Heart left ventricle (tissue), 16 donors: Measurements from ENCODE around the gene CTTNBP2. TPM values are rescaled to one million over a fixed set of nuclear protein-coding genes. Genes with fewer than 3 reads are reported as not detected.

Source experiments
- ATAC-seq, 4 donors: fragments of 200-7000 bp; cut with Tn5 transposase; one replicate each; pipeline ENCODE4 v1.9.1; 2020 to 2022; ENCODE audit warnings: moderate library complexity in 4 of 4, mild to moderate bottlenecking in 3 of 4, moderate number of reproducible peaks in 1 of 4
- DNase-seq, 5 donors: peaks; one replicate each; pipeline ENCODE4 v3.0.0-alpha.2; 2020
- H3K27ac ChIP-seq, 12 donors: fragments of 200-600 bp; sonication (generic) in 4 of 12; one replicate each; pipeline versions ENCODE4 v1.5.0 to v1.8.0; 2016 to 2022; ENCODE audit warnings: mild to moderate bottlenecking in 2 of 12
- H3K27me3 ChIP-seq, 9 donors: fragments of 200-600 bp; sonication (generic) in 2 of 9; one replicate each; pipeline versions ENCODE4 v1.5.1 to v1.8.0; 2016 to 2022; ENCODE audit warnings: mild to moderate bottlenecking in 3 of 9
- H3K36me3 ChIP-seq, 9 donors: fragments of 200-600 bp; sonication (generic) in 2 of 9; one replicate each; pipeline versions ENCODE4 v1.5.0 to v1.8.0; 2018 to 2022; ENCODE audit warnings: mild to moderate bottlenecking in 2 of 9
- H3K4me1 ChIP-seq, 12 donors: fragments of 200-600 bp; sonication (generic) in 4 of 12; one replicate each; pipeline versions ENCODE4 v1.5.0 to v1.8.0; 2016 to 2022; ENCODE audit warnings: mild to moderate bottlenecking in 3 of 12
- H3K4me3 ChIP-seq, 12 donors: fragments of 200-600 bp; sonication (generic) in 4 of 12; one replicate each; pipeline versions ENCODE4 v1.5.0 to v1.8.0; 2017 to 2022; ENCODE audit warnings: mild to moderate bottlenecking in 9 of 12, moderate library complexity in 4 of 12
- H3K9me3 ChIP-seq, 12 donors: fragments of 200-600 bp; sonication (generic) in 4 of 12; one replicate each; pipeline versions ENCODE4 v1.5.0 to v1.8.0; 2016 to 2022; ENCODE audit warnings: mild to moderate bottlenecking in 1 of 12
- POLR2A ChIP-seq, 2 donors: fragments of 450-650 bp; IDR thresholded peaks; one replicate each; pipeline ENCODE4 v1.6.1; 2017; ENCODE audit warnings: antibody characterized with exemption in 2 of 2, mild to moderate bottlenecking in 2 of 2, moderate library complexity in 2 of 2
- WGBS, 4 donors: extraction: QIAGEN DNeasy Blood & Tissue Kit in 2 of 4; methylation state at CpG; one replicate each; pipeline versions ENCODE4 v1.1.5 to v1.1.7; 2013 to 2018; 5-methylcytosine and 5-hydroxymethylcytosine counted together
- intact Hi-C, 10 donors: fragments of 100-400 bp; cut with DNase I; formaldehyde crosslinking; loops; one replicate each; pipeline versions ENCODE4 v1.11.1 to v1.14.2; 2022
- polyA plus RNA-seq, 2 donors: library from polyadenylated mRNA; stranded (reverse); fragments of 200-250 nt; gene quantifications; one replicate each; pipeline ENCODE4 v1.2.3, GENCODE V29; 2013
- total RNA-seq, 9 donors: library from RNA; depleted of rRNA in 2 of 9; stranded (reverse); fragments of >200 nt in 2 of 9; fragmentation: NEBNext Ultra II Directional in 3 of 9; extraction: Animal tissue kit (Norgen Biotek cat#: 25700) in 3 of 9; gene quantifications; one replicate each; pipeline versions ENCODE4 v1.1.0 to v1.2.4, GENCODE V29; 2016 to 2023
- TF ChIP-seq, protein P1 (sequence below), 12 donors: fragments of 200-600 bp; sonication (generic) in 4 of 12; IDR thresholded peaks; one replicate each; pipeline versions ENCODE4 v1.5.0 to v1.8.0; 2018 to 2022; ENCODE audit warnings: antibody characterized with exemption in 12 of 12, mild to moderate bottlenecking in 5 of 12
- donor health status: ischemic (EF 13 %, LVEDD 7.1; RV severe dilation, severe dysfunction).
- donor health status: healthy with polysubstance abuse.
- donor health status: DM: no; HTN: yes; CAD: no.
- donor health status: DM: no; HTN: no; CAD: no.
- donor health status: ischemic (EF 25% LVEDD 6.9; RV normal size, moderate dysfunction).
- donor health status: ischemic (EF 25% LVEDD 5.7; RV mildly dilated, moderate dysfunction).
- donor health status: healthy.
- donor health status: DM: yes; HTN: yes; CAD: no.
- donor health status: ischemic (EF 35%, LVEDD 5.7; RV mildly dilated, moderate dysfunction).
- donor health status: nonischemic (EF 11% LVEDD 7.7; RV severe dilation, severe dysfunction).
- donor health status: DM: yes; HTN: yes; CAD: no.
- donor health status: PGD.
- donor health status: ischemic (EF 29% LVEDD 5.4; RV normal size, mild dysfunction).
- donor health status: nonischemic (EF 23%, LVEDD 6.1; RV moderate dilation, normal function).

CTTNBP2 gene
- total and polyA plus RNA-seq, 11 donors, result 0.31 to 3.9 (median 0.76) TPM

DNA sequence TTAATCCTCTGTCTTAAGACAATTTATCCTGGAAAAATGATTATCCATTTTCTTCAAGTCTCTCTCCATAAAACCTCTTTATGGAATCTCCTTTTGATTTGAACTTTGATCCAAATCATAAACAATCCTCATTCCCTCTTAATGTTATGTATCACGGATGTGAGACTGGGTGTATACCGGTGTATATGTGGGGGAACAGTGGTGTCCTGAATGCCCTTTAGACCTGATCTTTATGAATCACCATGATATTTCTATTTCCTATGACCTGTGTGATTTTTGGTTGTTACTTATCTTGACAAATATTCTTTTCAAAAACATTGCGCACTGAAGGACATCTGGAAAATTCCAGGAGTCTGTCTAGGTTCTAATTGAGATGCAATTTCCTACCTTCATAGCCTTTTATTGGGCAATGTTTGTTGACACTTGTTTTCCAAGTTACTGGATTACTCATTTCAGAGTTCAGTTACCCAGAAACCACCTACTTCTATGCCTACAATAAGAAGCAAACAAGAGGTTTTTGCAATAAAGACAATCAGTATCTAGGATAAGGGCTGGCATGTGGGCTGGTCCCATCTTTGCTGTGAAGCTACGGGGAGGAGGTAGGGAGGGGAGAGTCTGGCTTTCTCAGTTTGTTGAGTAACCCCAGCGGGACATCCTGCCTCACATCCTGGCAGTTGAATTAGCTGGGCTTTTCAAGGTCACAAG is 190.4 kb downstream of the CTTNBP2 start:
- DNase-seq (no peak), ATAC-seq (no peak)
- Histone ChIP-seq H3K27me3 (peaks cover 0 to 6% (median 0%) of the 10 kb centered on the region in 9 donors), H3K36me3 (no peaks in the 10 kb centered on the region), H3K27ac (no peak overlapping the region), H3K4me3 (no peak overlapping the region), H3K9me3 (no peaks in the 10 kb centered on the region), H3K4me1 (no peaks in the 10 kb centered on the region)
- TF ChIP-seq, protein P1, sequence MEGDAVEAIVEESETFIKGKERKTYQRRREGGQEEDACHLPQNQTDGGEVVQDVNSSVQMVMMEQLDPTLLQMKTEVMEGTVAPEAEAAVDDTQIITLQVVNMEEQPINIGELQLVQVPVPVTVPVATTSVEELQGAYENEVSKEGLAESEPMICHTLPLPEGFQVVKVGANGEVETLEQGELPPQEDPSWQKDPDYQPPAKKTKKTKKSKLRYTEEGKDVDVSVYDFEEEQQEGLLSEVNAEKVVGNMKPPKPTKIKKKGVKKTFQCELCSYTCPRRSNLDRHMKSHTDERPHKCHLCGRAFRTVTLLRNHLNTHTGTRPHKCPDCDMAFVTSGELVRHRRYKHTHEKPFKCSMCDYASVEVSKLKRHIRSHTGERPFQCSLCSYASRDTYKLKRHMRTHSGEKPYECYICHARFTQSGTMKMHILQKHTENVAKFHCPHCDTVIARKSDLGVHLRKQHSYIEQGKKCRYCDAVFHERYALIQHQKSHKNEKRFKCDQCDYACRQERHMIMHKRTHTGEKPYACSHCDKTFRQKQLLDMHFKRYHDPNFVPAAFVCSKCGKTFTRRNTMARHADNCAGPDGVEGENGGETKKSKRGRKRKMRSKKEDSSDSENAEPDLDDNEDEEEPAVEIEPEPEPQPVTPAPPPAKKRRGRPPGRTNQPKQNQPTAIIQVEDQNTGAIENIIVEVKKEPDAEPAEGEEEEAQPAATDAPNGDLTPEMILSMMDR (IDR thresholded peaks at IDR 0.05), result no peak
- TF ChIP-seq POLR2A (IDR thresholded peaks at IDR 0.05), result no peak
- 65 to 79% (median 67%) methylated on average over 5 of the region's 5 CpGs for WGBS, 4 donors
- intact Hi-C loops, result no loop called here

DNA sequence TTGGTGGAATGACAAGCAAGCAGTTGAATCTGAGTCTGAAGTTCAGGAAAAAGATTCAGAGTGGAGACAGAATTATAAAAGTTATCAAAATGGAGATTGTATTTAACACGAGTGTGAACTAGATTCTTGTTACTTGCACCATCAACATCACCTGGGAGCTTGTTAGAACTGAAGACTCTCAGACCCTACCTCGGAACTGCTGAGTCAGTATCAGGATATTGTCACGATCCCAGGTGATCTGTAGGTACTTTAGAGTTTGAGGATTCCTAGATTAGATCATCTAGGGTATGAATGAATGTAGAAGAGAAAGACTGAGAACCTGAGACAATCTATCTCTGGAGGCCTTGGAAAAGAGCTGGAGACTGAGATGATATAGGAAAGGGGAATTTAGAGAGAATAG is 194.1 kb downstream of the CTTNBP2 start:
- TF ChIP-seq POLR2A (IDR thresholded peaks at IDR 0.05), result no peak
- TF ChIP-seq, protein P1 (IDR thresholded peaks at IDR 0.05), result no peak
- 74 to 88% (median 82%) methylated on average over 3 of the region's 3 CpGs for WGBS, 4 donors
- Histone ChIP-seq H3K27me3 (peaks cover 0 to 6% (median 0%) of the 10 kb centered on the region in 9 donors), H3K4me1 (no peaks in the 10 kb centered on the region), H3K36me3 (no peaks in the 10 kb centered on the region), H3K9me3 (no peaks in the 10 kb centered on the region), H3K4me3 (no peak overlapping the region), H3K27ac (no peak overlapping the region)
- DNase-seq, result no peak
- intact Hi-C loops, result loop anchor here in 1 of 10 donors (5.0 kb wide), 1 partner anchor 222 kb away; no protein-coding TSS in a partner anchor
- no peak for ATAC-seq

DNA sequence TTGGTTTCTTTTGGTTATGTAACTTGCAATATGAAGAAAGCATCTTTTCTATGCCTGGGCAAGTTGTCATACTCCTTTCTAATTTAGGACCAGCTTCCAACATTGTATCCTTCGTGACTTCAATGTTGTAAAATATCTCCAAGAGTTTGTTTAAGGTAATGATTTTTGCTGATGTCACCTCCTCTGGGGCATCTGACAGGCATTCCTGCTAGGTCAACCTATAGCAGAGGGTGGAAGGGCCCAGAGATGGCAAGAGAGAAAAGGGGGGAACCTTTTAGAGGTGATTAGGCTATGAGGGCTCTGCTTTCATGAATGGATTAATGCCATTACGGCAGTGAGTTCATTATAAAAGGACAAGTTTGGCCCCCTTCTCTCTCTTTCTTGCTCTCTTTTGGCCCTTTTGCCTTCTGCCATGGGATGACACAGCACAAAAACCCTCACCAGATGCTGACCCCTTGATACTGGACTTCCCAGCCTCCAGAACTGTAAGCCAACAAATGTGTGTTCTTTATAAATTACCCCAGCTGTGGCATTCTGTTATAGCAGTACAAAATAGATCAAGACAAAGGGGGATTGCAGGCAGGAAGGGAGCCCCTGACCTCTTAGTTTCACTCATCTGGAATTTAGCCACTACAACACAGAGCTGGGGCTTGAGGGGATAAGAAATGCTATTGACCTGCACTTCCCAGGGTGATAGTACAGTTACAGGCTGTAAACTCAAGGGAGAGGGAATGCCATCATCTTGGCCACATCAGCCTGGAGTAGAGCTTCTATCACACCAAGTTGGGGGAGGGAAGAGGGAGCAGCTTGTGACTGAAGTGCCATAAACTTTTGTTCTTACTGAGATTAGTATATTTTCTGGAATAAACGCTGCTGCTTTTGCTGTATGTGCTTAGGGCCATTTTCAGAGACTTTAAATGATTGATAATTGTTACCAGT is 197.5 kb downstream of the CTTNBP2 start:
- intact Hi-C loops, result loop anchor here in 2 of 10 donors (2.0 to 5.0 kb wide), 2 partner anchors 217 to 218 kb away; no protein-coding TSS in a partner anchor
- no peak for TF ChIP-seq POLR2A (IDR thresholded peaks at IDR 0.05)
- TF ChIP-seq, protein P1 (IDR thresholded peaks at IDR 0.05), result no peak

DNA sequence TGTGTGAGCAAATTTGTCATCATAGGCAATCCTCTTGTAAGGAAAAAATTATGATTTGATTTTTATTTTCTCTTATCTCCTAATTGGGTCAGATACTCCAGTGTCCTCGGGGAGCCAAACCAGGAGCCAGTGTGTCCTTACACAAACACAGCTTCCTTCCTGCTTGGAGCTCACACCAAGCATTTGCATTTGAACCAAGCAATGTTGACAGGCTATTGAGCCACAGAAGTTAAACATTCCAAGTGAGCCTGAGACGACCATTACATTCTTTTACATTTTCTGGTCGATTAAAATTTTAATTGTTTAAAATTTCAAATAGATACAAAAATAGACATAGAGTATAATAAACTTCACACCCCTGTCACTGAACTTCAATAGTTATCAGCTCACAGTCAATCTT is 198.6 kb downstream of the CTTNBP2 start:
- no peak for ATAC-seq

More for the DNA sequence above, 197.5 kb downstream of the CTTNBP2 start:
- Histone ChIP-seq H3K27ac (no peak overlapping the region), H3K27me3 (peaks cover 0 to 6% (median 0%) of the 10 kb centered on the region in 9 donors), H3K9me3 (no peaks in the 10 kb centered on the region), H3K36me3 (no peaks in the 10 kb centered on the region), H3K4me3 (no peak overlapping the region), H3K4me1 (no peaks in the 10 kb centered on the region)
- 63 to 76% (median 64%) methylated on average over 3 of the region's 3 CpGs for WGBS, 4 donors
- ATAC-seq (no peak), DNase-seq (no peak)

More for the DNA sequence above, 198.6 kb downstream of the CTTNBP2 start:
- intact Hi-C loops, result loop anchor here in 3 of 10 donors (2.0 to 5.0 kb wide), 2 partner anchors 216 to 217 kb away; no protein-coding TSS in a partner anchor
- TF ChIP-seq POLR2A (IDR thresholded peaks at IDR 0.05), result no peak
- TF ChIP-seq, protein P1 (IDR thresholded peaks at IDR 0.05), result no peak
- no peaks in the 10 kb centered on the region for H3K36me3 ChIP-seq
- H3K27me3 ChIP-seq, result peaks cover 0 to 6% (median 0%) of the 10 kb centered on the region in 9 donors
- no peaks in the 10 kb centered on the region for H3K9me3 ChIP-seq
- H3K4me3 ChIP-seq, result no peak overlapping the region
- WGBS, 4 donors, result 10 to 13% (median 12%) methylated on average over 3 of the region's 3 CpGs
- no peak for DNase-seq
- no peaks in the 10 kb centered on the region for H3K4me1 ChIP-seq
- H3K27ac ChIP-seq, result no peak overlapping the region
